Measurements from ENCODE around the gene SUGP1.

GRCh38 chr19:19229701-19230100 lies 90.6 kb downstream of the SUGP1 start:
- TF ChIP-seq, protein P1, sequence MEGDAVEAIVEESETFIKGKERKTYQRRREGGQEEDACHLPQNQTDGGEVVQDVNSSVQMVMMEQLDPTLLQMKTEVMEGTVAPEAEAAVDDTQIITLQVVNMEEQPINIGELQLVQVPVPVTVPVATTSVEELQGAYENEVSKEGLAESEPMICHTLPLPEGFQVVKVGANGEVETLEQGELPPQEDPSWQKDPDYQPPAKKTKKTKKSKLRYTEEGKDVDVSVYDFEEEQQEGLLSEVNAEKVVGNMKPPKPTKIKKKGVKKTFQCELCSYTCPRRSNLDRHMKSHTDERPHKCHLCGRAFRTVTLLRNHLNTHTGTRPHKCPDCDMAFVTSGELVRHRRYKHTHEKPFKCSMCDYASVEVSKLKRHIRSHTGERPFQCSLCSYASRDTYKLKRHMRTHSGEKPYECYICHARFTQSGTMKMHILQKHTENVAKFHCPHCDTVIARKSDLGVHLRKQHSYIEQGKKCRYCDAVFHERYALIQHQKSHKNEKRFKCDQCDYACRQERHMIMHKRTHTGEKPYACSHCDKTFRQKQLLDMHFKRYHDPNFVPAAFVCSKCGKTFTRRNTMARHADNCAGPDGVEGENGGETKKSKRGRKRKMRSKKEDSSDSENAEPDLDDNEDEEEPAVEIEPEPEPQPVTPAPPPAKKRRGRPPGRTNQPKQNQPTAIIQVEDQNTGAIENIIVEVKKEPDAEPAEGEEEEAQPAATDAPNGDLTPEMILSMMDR (IDR thresholded peaks at IDR 0.05; ENCODE audit: low read depth, low read length) = no peak
- no peak for TF ChIP-seq EZH2phosphoT487 (IDR thresholded peaks at IDR 0.05; ENCODE audit: low read depth)

Measured in OCI-LY3 (cell line).